Parathyroid adenoma (tissue), 2 donors: Measurements from ENCODE around the gene NONO.

ENCODE experiments used
- H2AFZ ChIP-seq: fragments of 300-600 bp; sonication (generic); one replicate; pipeline ENCODE4 v1.7.0; 2017; ENCODE audit warnings: antibody characterized with exemption, mild to moderate bottlenecking
- H3K27ac ChIP-seq: fragments of 300-600 bp; sonication (generic); one replicate; pipeline ENCODE4 v1.7.0; 2017
- H3K27me3 ChIP-seq: fragments of 300-600 bp; sonication (generic); one replicate; pipeline ENCODE4 v1.7.0; 2017; ENCODE audit warnings: low read length; ENCODE audit not compliant: control insufficient read depth, insufficient read depth
- H3K36me3 ChIP-seq: fragments of 300-600 bp; sonication (generic); one replicate; pipeline ENCODE4 v1.7.0; 2017; ENCODE audit warnings: low read length; ENCODE audit not compliant: control insufficient read depth, insufficient read depth
- H3K4me1 ChIP-seq: fragments of 300-600 bp; sonication (generic); one replicate; pipeline ENCODE4 v1.7.0; 2017; ENCODE audit warnings: control low read depth
- H3K4me2 ChIP-seq: fragments of 300-600 bp; sonication (generic); one replicate; pipeline ENCODE4 v1.7.0; 2017; ENCODE audit warnings: low read length
- H3K4me3 ChIP-seq: fragments of 300-600 bp; sonication (generic); one replicate; pipeline ENCODE4 v1.7.0; 2017; ENCODE audit warnings: low read depth, low read length
- H3K79me2 ChIP-seq: fragments of 300-600 bp; sonication (generic); one replicate; pipeline ENCODE4 v1.7.0; 2017; ENCODE audit warnings: control low read depth
- H3K9ac ChIP-seq: fragments of 300-600 bp; sonication (generic); one replicate; pipeline ENCODE4 v1.7.0; 2017; ENCODE audit warnings: mild to moderate bottlenecking
- H3K9me3 ChIP-seq: fragments of 300-600 bp; sonication (generic); one replicate; pipeline ENCODE4 v1.7.0; 2017; ENCODE audit warnings: low read length; ENCODE audit not compliant: control insufficient read depth
- TF ChIP-seq, protein P1 (sequence below): fragments of 300-600 bp; sonication (generic); IDR thresholded peaks from one replicate; pipeline ENCODE4 v1.7.0; 2017; ENCODE audit warnings: antibody characterized with exemption, mild to moderate bottlenecking
- donor health status: primary hyperparathyroidism.

NONO gene

DNA sequence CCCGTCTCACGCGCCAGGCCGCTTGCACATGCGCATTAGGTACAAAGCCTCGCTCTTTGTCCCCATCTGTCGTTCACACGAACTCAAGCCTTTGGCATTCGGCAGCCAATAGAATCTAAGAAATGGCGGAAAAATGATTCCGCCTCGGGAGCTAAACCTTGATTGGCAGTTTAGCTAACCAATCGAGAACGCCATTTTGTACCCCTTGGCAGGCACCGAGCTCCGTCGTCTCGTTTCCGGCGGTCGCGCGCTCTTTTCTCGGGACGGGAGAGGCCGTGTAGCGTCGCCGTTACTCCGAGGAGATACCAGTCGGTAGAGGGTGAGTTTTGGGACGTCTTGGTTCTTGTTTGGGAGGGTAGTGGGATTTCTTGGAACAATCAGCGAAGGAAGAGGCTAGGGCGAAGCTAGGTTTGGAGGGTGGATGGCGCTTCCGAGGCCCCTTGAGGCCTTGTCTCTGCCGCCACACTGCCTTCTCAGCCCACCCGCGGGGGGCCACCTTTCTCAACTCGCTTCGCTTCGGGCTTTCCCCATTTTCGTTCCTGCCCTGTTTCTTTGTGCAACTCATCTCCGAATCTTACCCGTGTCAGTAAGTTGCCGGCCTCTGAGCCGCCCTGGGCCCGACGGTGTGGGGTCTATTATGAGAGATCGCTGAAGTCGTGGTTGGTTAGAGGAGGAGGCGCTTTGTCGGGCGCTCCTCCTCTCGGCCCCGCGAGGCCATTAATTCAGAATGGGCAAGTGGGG, at the start of gene NONO:
Gene NONO (plus strand): TSS at position 233 of the 741 bp plus-strand sequence. CDS start 7,003 bp downstream, outside the sequence.
- H3K4me2 ChIP-seq: peak within 1 kb of the TSS; percentile 67
- peak within 1 kb of the TSS; percentile 86 for H3K27ac ChIP-seq
- H3K79me2 ChIP-seq: peaks cover 8% of the 10 kb centered on the region
- TF ChIP-seq, protein P1, sequence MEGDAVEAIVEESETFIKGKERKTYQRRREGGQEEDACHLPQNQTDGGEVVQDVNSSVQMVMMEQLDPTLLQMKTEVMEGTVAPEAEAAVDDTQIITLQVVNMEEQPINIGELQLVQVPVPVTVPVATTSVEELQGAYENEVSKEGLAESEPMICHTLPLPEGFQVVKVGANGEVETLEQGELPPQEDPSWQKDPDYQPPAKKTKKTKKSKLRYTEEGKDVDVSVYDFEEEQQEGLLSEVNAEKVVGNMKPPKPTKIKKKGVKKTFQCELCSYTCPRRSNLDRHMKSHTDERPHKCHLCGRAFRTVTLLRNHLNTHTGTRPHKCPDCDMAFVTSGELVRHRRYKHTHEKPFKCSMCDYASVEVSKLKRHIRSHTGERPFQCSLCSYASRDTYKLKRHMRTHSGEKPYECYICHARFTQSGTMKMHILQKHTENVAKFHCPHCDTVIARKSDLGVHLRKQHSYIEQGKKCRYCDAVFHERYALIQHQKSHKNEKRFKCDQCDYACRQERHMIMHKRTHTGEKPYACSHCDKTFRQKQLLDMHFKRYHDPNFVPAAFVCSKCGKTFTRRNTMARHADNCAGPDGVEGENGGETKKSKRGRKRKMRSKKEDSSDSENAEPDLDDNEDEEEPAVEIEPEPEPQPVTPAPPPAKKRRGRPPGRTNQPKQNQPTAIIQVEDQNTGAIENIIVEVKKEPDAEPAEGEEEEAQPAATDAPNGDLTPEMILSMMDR: peak; percentile 34
- peak within 1 kb of the TSS; percentile 59 for H2AFZ ChIP-seq
- peak within 1 kb of the TSS; percentile 74 for H3K4me3 ChIP-seq
- H3K4me1 ChIP-seq: no peaks in the 10 kb centered on the region
- no peaks in the 10 kb centered on the region for H3K9me3 ChIP-seq
- H3K9ac ChIP-seq: peak within 1 kb of the TSS; percentile 83
- no peaks in the 10 kb centered on the region for H3K27me3 ChIP-seq
- no peaks in the 10 kb centered on the region for H3K36me3 ChIP-seq

GRCh38 chrX:71235482-71235881, 48.0 kb upstream of the NONO start:
- H2AFZ ChIP-seq: no peak overlapping the region
- H3K27ac ChIP-seq: no peak overlapping the region
- no peak overlapping the region for H3K9ac ChIP-seq
- no peaks in the 10 kb centered on the region for H3K4me1 ChIP-seq
- no peak overlapping the region for H3K4me3 ChIP-seq
- H3K79me2 ChIP-seq: no peaks in the 10 kb centered on the region
- H3K36me3 ChIP-seq: no peaks in the 10 kb centered on the region
- no peak overlapping the region for H3K4me2 ChIP-seq
- no peaks in the 10 kb centered on the region for H3K9me3 ChIP-seq
- TF ChIP-seq, protein P1: no peak
- no peaks in the 10 kb centered on the region for H3K27me3 ChIP-seq

- TF ChIP-seq, protein P1: no peak
These were observed 46.6 kb upstream of the NONO start for GRCh38 chrX:71236836-71237235.

DNA sequence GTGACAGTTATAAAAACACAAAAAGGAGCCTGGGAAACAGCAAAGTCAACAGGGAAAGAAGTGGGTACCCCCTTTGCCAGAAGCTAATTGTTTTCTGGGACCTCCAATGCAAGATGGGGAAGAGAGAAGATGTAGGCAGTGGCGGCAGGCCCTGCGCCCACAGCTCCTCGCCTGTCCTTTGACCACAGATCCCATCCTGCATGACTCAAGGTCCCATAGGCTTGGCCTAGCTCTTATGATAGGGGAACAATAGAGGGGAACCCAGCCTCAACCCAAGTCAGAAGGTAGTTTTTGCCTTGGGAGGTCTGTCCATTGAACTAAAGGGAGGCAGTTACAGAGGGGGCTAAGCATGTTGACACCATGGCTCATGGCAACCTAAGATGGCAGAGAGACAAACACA, 43.7 kb upstream of the NONO start:
- no peak overlapping the region for H2AFZ ChIP-seq
- H3K27ac ChIP-seq: no peak overlapping the region
- no peak overlapping the region for H3K4me2 ChIP-seq
- H3K4me3 ChIP-seq: no peak overlapping the region
- no peaks in the 10 kb centered on the region for H3K9me3 ChIP-seq
- no peaks in the 10 kb centered on the region for H3K79me2 ChIP-seq
- no peaks in the 10 kb centered on the region for H3K4me1 ChIP-seq
- no peaks in the 10 kb centered on the region for H3K36me3 ChIP-seq
- no peaks in the 10 kb centered on the region for H3K27me3 ChIP-seq
- no peak overlapping the region for H3K9ac ChIP-seq
- TF ChIP-seq, protein P1: no peak

More at GRCh38 chrX:71236836-71237235, 46.6 kb upstream of the NONO start:
- Histone ChIP-seq H3K9me3 (no peaks in the 10 kb centered on the region), H3K4me3 (no peak overlapping the region), H2AFZ (no peak overlapping the region), H3K27ac (no peak overlapping the region), H3K79me2 (no peaks in the 10 kb centered on the region), H3K4me1 (no peaks in the 10 kb centered on the region), H3K4me2 (no peak overlapping the region), H3K9ac (no peak overlapping the region), H3K36me3 (no peaks in the 10 kb centered on the region), H3K27me3 (no peaks in the 10 kb centered on the region)

DNA sequence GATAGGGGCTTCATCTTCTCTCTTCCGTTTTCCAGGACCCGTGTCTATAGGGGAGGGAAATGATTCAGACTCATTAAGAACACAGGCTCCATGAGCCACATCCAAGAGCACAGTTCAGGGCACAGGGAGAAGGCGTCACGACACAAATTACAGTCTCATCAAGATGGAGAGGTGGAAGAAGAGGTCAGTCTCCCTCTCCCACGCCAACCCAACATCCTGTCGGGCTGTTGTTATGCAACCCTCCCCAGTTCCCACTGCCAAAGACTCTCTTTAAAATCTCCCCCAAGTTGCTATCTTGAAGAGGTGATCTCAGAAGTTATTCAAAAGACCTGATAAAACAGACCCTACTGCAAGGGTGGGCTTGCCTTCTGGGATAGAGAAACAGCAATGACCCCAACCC, 42.1 kb upstream of the NONO start:
- no peaks in the 10 kb centered on the region for H3K79me2 ChIP-seq
- no peaks in the 10 kb centered on the region for H3K4me1 ChIP-seq
- H3K9ac ChIP-seq: no peak overlapping the region
- H3K4me3 ChIP-seq: no peak overlapping the region
- H3K36me3 ChIP-seq: no peaks in the 10 kb centered on the region
- no peaks in the 10 kb centered on the region for H3K27me3 ChIP-seq
- H3K4me2 ChIP-seq: no peak overlapping the region
- H3K27ac ChIP-seq: no peak overlapping the region
- TF ChIP-seq, protein P1: no peak
- no peaks in the 10 kb centered on the region for H3K9me3 ChIP-seq
- no peak overlapping the region for H2AFZ ChIP-seq
